Effector memory CD8-positive, alpha-beta T cell (primary cell): ENCODE data around the gene FBXO46.
A peak's percentile ranks its signal among the peaks of the same experiment; 100 is the strongest.
"Not testable (repeated sequence)": the region's sequence is repeated elsewhere in the genome, so short reads cannot be mapped to it uniquely, and the experiment has no call there.

Source experiments
- ATAC-seq: fragments of 150-1000 bp; cut with Tn5 transposase; replicated peaks from 2 replicates; pipeline ENCODE4 v1.10.0; 2021; ENCODE audit warnings: mild to moderate bottlenecking, moderate library complexity
- DNase-seq, 3 experiments: peaks; one replicate each; pipeline ENCODE4 v3.0.0; 2021
- H3K27ac Mint-ChIP-seq, 2 donors: one replicate each; pipeline ENCODE4 v1.8.0; 2022; ENCODE audit warnings: mild to moderate bottlenecking in 2 of 2, mixed read lengths in 2 of 2, moderate library complexity in 2 of 2
- H3K27me3 Mint-ChIP-seq, 2 donors: one replicate each; pipeline ENCODE4 v1.8.0; 2022; ENCODE audit warnings: mixed read lengths in 2 of 2
- H3K36me3 Mint-ChIP-seq: one replicate; pipeline ENCODE4 v1.8.0; 2022; ENCODE audit warnings: mild to moderate bottlenecking, moderate library complexity, mixed read lengths; ENCODE audit not compliant: insufficient read depth
- H3K4me1 Mint-ChIP-seq, 2 donors: one replicate each; pipeline ENCODE4 v1.8.0; 2022; ENCODE audit warnings: low read depth in 2 of 2, mixed read lengths in 2 of 2
- H3K4me3 Mint-ChIP-seq, 2 donors: one replicate each; pipeline ENCODE4 v1.8.0; 2022; ENCODE audit warnings: mild to moderate bottlenecking in 2 of 2, mixed read lengths in 2 of 2, moderate library complexity in 2 of 2
- H3K9me3 Mint-ChIP-seq, 2 donors: one replicate each; pipeline ENCODE4 v1.8.0; 2022; ENCODE audit warnings: mixed read lengths in 2 of 2

FBXO46 gene

DNA sequence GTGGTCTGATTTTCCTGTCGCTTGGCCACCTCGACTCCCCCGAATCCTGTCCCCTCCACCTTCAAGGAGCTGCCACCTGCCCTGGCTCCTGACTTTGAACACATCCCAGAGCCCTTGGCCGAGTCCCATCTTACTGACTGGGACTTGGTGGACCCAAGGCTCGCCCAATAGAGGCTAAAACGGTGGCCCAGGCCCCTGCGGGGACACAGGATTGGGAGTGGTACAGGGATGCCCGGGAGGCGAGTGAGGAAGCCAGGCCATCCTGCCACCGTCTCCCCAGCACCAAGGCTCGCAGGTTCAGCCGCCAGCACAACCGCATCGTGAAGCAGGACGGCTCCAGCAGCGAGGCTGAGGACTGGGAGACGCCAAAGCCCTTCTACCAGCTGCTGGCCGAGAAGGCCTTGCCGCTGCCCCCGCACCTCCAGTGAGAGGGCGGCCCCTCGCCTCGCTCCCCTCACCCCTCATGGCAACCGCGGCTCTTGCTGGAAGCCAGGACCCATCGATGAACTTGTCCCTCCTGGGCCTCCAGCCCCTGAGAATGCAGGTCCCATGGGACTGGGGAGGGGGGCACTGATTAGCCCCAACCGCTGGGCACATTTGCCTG lies 33.1 kb upstream of the FBXO46 start:
- H3K9me3 Mint-ChIP-seq = no peaks in the 10 kb centered on the region
- no peak overlapping the region for H3K4me3 Mint-ChIP-seq
- H3K36me3 Mint-ChIP-seq = peaks cover 4% of the 10 kb centered on the region
- peaks cover 5 to 53% of the 10 kb centered on the region in 2 donors for H3K27me3 Mint-ChIP-seq
- DNase-seq (no peak), ATAC-seq (no peak)
- H3K27ac Mint-ChIP-seq = no peak overlapping the region
- peaks cover under 1 to 3% of the 10 kb centered on the region in 2 donors for H3K4me1 Mint-ChIP-seq

DNA sequence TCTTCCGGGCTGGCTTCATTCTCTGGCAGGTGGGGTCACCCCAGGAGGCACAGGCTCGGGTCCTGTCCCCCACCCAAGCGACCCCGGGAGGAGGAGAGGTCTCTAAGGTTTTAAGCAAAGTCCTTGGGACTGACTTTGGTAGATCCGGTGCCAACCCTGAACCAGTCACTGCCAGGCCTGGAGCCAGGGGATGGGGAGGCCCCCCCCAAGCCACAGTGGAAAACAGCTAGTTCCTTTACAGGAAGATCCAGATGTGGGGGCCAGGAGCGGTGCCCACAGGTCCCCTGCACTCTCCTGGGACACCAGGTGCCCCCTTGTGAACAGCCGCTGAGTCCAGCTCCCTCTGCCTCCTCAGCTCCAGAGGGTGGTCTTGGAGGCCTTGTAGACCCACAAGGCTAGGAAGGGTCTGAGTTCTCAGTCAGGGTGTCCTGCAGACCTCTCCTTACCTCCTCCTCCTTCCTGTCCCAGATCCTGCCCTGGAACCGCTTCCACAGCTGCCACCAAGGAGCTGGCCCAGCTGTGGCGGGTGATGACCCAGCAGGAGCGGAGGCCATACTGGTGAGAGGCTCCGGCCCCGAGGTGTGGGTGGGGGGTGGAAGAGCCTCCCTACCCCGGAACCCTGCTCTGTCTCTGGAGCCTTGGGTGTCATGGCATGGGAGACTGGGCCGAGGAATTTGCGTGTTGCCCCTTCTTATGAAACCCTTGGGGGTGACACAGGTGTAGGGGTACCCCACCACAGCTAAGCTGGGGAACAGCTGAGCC lies 32.4 kb upstream of the FBXO46 start:
- H3K9me3 Mint-ChIP-seq = no peaks in the 10 kb centered on the region
- H3K27ac Mint-ChIP-seq = no peak overlapping the region
- DNase-seq (no peak), ATAC-seq (no peak)
- H3K4me3 Mint-ChIP-seq = no peak overlapping the region
- peaks cover 5 to 53% of the 10 kb centered on the region in 2 donors for H3K27me3 Mint-ChIP-seq
- H3K36me3 Mint-ChIP-seq = peaks cover 4% of the 10 kb centered on the region
- peaks cover 0 to 3% of the 10 kb centered on the region in 2 donors for H3K4me1 Mint-ChIP-seq

DNA sequence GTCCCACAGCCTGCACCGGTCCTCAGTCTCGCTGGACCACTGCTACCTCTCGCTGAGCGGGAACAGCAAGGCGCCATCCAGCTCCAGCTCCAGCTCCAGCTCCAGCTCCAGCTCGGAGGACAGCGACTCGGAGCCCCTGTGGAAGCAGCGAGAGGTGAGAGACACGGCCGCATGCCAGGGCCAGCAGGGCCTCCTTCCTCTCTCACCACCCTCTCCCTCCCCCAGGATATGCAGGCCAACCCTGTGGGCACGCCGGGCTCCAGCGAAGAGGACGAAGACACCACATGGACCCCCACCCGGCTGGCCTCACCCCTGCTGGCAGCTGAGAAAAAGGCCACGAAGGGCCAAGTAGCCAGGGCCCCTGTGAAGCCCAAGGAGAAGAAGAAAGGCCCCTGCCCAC lies 31.0 kb upstream of the FBXO46 start:
- no peak overlapping the region for H3K27ac Mint-ChIP-seq
- no peak overlapping the region for H3K4me3 Mint-ChIP-seq
- peaks cover 5 to 44% of the 10 kb centered on the region in 2 donors for H3K27me3 Mint-ChIP-seq
- ATAC-seq = no peak
- H3K4me1 Mint-ChIP-seq = no peaks in the 10 kb centered on the region
- H3K9me3 Mint-ChIP-seq = no peaks in the 10 kb centered on the region
- H3K36me3 Mint-ChIP-seq = no peaks in the 10 kb centered on the region
- no peak for DNase-seq

DNA sequence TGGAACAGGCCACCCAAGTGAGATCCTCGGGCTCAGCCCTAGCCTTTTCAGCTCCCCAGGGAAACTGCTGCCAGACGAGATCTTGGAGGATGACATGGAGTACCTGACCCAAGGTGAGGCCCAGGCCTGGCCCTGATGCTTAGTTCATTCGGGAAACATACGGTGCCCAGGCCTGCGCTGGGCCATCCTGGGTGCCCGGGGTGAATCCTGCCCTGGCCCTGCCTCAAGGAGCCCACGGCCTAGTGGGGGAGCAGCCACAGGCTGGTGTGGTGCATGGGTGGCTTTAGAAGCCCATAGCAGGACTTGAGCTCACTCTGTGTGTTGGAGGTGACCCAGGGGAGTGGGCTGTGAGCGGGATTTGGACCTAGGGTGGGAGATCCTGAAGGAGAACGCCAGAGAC lies 28.2 kb upstream of the FBXO46 start:
- ATAC-seq = no peak
- H3K27me3 Mint-ChIP-seq = peaks cover 0 to 21% of the 10 kb centered on the region in 2 donors
- H3K36me3 Mint-ChIP-seq = no peaks in the 10 kb centered on the region
- no peak overlapping the region for H3K4me3 Mint-ChIP-seq
- H3K9me3 Mint-ChIP-seq = no peaks in the 10 kb centered on the region
- no peak for DNase-seq
- H3K4me1 Mint-ChIP-seq = no peaks in the 10 kb centered on the region
- H3K27ac Mint-ChIP-seq = no peak overlapping the region

DNA sequence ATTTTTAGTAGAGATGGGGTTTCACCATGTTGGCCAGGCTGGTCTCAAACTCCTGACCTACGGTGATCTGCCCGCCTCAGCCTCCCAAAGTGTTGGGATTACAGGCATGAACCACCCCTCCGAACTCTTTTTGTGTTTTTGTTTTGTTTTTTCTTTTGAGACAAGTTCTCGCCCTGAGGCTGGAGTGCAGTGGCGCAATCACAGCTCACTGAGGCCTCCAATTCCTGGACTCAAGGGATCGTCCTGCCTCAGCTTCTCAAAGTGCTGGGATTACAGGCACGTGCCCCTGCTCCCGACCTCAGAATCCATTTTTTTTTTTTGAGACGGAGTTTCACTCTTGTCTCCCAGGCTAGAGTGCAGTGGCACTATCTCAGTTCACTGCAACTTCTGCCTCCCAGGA lies 27.0 kb upstream of the FBXO46 start:
- H3K36me3 Mint-ChIP-seq = no peaks in the 10 kb centered on the region
- ATAC-seq (no peak), DNase-seq (no peak)
- no peak overlapping the region for H3K4me3 Mint-ChIP-seq
- H3K9me3 Mint-ChIP-seq = no peaks in the 10 kb centered on the region
- no peak overlapping the region for H3K27ac Mint-ChIP-seq
- H3K4me1 Mint-ChIP-seq = no peaks in the 10 kb centered on the region
- peaks cover 0 to 21% of the 10 kb centered on the region in 2 donors for H3K27me3 Mint-ChIP-seq

DNA sequence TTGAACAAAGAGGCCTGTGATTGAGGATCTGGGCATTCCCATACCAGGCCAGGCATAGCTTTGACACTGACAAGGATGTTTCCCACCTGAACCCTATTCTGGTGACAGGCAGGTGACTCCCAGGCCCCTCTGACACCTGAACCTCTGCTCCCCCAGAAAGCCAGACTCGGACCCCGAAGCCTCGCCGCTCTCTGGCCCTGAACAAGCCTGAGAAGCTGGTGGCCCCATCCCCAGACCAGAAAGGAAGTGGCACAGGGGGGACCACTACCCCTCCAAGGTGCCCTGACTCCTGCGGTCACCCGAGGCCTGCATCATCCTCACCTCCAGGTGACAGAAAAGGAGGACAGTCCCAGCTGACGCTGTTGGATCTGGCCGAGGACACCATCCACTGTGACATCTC lies 23.6 kb upstream of the FBXO46 start:
- ATAC-seq (no peak), DNase-seq (no peak)
- Mint-ChIP-seq H3K4me3 (no peak overlapping the region), H3K4me1 (no peaks in the 10 kb centered on the region), H3K27me3 (peaks cover 0 to 4% of the 10 kb centered on the region in 2 donors), H3K27ac (no peak overlapping the region), H3K36me3 (no peaks in the 10 kb centered on the region), H3K9me3 (no peaks in the 10 kb centered on the region)

DNA sequence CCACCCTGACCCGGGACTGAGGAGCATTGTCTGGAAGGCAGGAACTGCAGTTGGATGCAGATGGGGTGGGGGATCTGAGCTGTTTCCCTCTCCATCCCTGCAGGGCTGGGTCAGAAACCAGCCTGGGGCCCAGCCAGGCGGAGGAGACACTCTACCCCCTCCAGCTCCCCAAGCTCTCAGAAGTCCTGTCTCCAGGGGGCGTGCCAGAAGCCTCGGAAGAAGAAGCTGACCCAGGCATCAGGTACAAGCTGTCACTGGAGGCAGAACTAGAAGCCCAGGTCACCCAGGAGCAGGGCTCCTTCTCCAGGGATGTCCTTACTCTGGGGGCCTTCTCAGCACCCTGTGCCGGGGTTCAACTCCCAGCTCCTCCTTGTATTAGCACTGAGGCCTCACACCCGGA lies 22.9 kb upstream of the FBXO46 start:
- Mint-ChIP-seq H3K27ac (peak overlapping the region in 1 of 2 donors; percentile 39), H3K4me3 (no peak overlapping the region), H3K9me3 (no peaks in the 10 kb centered on the region), H3K27me3 (peaks cover 0 to under 1% of the 10 kb centered on the region in 2 donors), H3K4me1 (no peaks in the 10 kb centered on the region), H3K36me3 (no peaks in the 10 kb centered on the region)
- DNase-seq (no peak), ATAC-seq (no peak)

DNA sequence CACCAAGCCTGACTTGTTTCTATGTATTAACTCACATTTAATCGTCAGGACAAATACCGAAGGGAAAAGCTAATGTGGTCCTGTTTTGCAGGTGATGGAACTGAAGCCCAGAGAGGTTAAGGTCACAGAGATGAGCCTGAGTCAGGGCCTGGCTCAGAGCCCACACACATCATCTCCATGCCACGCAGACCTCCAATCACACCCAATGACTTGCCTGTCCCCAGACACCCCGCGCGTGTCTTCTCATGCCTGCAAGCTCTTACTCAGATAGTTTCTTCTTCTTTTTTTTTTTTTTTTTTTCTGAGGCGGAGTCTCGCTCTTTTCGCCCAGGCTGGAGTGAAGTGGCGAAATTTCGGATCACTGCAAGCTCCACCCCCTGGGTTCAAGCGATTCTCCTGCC lies 21.9 kb upstream of the FBXO46 start:
- no peaks in the 10 kb centered on the region for H3K36me3 Mint-ChIP-seq
- H3K4me1 Mint-ChIP-seq = no peaks in the 10 kb centered on the region
- peaks cover 2 to 9% of the 10 kb centered on the region in 2 donors for H3K27me3 Mint-ChIP-seq
- no peak for DNase-seq
- no peaks in the 10 kb centered on the region for H3K9me3 Mint-ChIP-seq
- no peak for ATAC-seq
- H3K27ac Mint-ChIP-seq = peak overlapping the region in 1 of 2 donors; percentile 39
- H3K4me3 Mint-ChIP-seq = no peak overlapping the region

DNA sequence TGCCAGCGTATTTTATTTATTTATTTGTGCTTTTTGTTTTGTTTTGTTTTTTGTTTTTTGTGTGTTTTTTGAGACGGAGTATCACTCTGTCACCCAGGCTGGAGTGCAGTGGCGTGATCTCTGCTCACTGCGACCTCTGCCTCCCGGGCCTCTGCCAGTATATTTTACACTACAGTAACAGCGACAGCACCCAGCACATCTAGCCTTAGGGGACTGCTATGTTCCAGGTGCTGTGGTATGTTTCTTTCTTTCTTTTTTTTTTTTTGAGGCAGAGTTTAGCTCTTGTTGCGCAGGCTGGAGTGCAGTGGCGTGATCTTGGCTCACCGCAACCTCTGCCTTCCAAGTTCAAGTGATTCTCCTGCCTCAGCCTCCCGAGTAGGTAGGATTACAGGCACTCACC lies 20.8 kb upstream of the FBXO46 start:
- H3K27ac Mint-ChIP-seq, H3K4me3 Mint-ChIP-seq, ATAC-seq, H3K36me3 Mint-ChIP-seq, H3K9me3 Mint-ChIP-seq, DNase-seq, H3K4me1 Mint-ChIP-seq: not testable (repeated sequence)
- H3K27me3 Mint-ChIP-seq = peaks cover 10 to 21% of the 10 kb centered on the region in 2 donors

DNA sequence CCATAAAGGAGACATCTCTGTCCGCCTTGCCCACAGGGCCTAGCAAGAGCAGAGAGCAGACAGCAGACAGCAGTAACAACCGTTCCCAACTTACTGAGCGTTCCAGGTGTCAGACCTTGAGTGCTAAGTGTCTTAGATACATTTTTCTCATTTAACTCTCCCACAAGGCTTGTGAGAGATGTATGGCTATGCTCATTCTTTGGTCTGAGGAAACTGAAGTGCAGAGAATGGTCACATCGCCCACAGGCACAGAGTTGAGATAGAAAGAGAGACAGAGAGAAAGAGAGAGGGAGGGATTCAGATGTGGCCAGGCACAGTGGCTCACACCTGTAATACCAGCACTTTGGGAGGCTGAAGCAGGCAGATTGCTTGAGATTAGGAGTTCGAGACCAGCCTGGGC lies 16.8 kb upstream of the FBXO46 start:
- Mint-ChIP-seq H3K27ac (no peak overlapping the region), H3K4me1 (no peaks in the 10 kb centered on the region), H3K4me3 (no peak overlapping the region)

DNA sequence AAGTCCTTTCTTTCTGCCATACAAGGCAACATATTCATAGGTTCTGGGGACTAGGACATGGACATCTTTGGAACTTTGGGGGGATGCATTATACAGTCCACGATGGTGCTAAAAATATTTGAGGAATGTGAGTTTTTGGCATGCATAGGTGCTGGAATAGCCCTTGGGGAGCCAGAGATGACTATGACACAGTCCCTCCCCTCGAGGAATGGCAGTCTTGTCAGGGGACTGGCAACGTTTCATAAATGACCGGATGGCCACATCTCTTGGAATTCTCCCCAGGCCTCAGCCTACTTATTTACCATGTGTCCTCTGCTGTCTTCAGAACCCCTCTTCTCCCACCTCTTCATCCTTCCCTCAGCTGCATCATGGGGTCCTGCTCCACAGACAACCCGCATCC lies 16.2 kb upstream of the FBXO46 start:
- H3K4me1 Mint-ChIP-seq = no peaks in the 10 kb centered on the region
- H3K27ac Mint-ChIP-seq = no peak overlapping the region
- H3K27me3 Mint-ChIP-seq = peaks cover 10 to 51% of the 10 kb centered on the region in 2 donors
- no peaks in the 10 kb centered on the region for H3K9me3 Mint-ChIP-seq
- no peak for DNase-seq
- no peaks in the 10 kb centered on the region for H3K36me3 Mint-ChIP-seq
- no peak overlapping the region for H3K4me3 Mint-ChIP-seq
- ATAC-seq = no peak

More for the DNA sequence above, 16.8 kb upstream of the FBXO46 start:
- DNase-seq (no peak), ATAC-seq (no peak)
- Mint-ChIP-seq H3K36me3 (no peaks in the 10 kb centered on the region), H3K9me3 (no peaks in the 10 kb centered on the region), H3K27me3 (peaks cover 10 to 46% of the 10 kb centered on the region in 2 donors)

DNA sequence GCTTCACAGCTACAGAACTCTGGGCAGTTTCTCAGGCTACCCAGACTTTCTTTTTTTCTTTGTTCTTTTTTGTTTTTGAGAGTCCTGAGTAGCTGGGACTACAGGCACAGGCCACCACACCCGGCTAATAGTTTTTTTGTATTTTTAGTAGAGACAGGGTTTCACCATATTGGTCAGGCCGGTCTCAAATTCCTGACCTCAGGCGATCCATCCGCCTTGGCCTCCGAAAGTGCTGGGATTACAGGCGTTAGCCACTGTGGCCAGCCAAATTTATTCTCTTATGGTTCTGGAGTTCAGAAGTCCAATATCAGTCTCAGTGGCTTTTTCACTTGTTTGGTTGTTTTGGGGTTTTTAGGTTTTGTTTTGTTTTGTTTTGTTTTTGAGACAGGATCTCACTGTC lies 14.9 kb upstream of the FBXO46 start:
- no peak for ATAC-seq
- H3K9me3 Mint-ChIP-seq = no peaks in the 10 kb centered on the region
- no peaks in the 10 kb centered on the region for H3K4me1 Mint-ChIP-seq
- H3K27ac Mint-ChIP-seq = no peak overlapping the region
- no peak overlapping the region for H3K4me3 Mint-ChIP-seq
- no peaks in the 10 kb centered on the region for H3K36me3 Mint-ChIP-seq
- no peak for DNase-seq
- peaks cover 10 to 51% of the 10 kb centered on the region in 2 donors for H3K27me3 Mint-ChIP-seq

DNA sequence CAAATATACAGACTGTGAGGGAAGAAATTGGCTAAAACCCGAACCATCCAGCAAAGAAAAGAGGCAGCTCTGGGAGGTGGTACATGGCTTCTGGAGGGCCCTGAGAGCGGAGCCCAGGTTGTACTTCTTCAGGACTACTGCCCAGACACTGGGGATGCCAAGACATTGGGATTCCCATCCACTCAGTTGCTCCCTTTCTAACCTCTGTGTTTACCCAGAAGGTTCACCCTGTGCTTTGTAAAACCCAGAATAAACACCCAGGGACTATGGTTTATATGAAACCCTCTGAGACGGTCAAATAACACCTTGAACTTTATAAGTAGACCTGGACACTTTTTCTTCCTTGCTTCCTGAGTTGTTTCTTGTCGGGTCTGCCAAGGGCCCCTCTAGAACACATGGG lies 12.3 kb upstream of the FBXO46 start:
- Mint-ChIP-seq H3K36me3 (no peaks in the 10 kb centered on the region), H3K4me1 (no peaks in the 10 kb centered on the region), H3K27me3 (peaks cover 10 to 55% of the 10 kb centered on the region in 2 donors), H3K27ac (no peak overlapping the region), H3K4me3 (no peak overlapping the region), H3K9me3 (no peaks in the 10 kb centered on the region)
- DNase-seq (no peak), ATAC-seq (no peak)
